GM10248 (cell line): ENCODE data around the gene GP2.

Source experiments
- CTCF ChIA-PET: fragments of 300-600 bp; sonication (Branson Sonifier 250); formaldehyde crosslinking; extraction: SDS; loops from one replicate; lab custom pipeline; 2021; ENCODE audit warnings: antibody characterized with exemption; lab: Yijun Ruan, JAX
- POLR2A ChIA-PET: fragments of 350-650 bp; sonication (Branson Sonifier 250); formaldehyde crosslinking; extraction: SDS; loops from one replicate; lab custom pipeline; 2020; ENCODE audit warnings: antibody characterized with exemption; lab: Yijun Ruan, JAX
- DNase-seq: peaks from one replicate; pipeline ENCODE4 v3.0.0; 2012; ENCODE audit errors: extremely low spot score
- CTCF ChIP-seq: IDR thresholded peaks from 2 replicates; pipeline ENCODE4 v1.5.1; 2012; ENCODE audit warnings: mild to moderate bottlenecking, low read depth; ENCODE audit errors: extremely low read depth, missing control alignments, control extremely low read depth

GP2 gene

GRCh38 chr16:20310421-20311395, 16.6 kb downstream of the GP2 start:
- no peak for TF ChIP-seq CTCF
- ChIA-PET CTCF (interaction anchor here (1.1 to 4.2 kb wide), 2 partner anchors 10 to 411 kb away, joined by 4 to 23 read pairs; no protein-coding TSS in a partner anchor), POLR2A (no interaction called here)
- DNase-seq = no peak

DNA sequence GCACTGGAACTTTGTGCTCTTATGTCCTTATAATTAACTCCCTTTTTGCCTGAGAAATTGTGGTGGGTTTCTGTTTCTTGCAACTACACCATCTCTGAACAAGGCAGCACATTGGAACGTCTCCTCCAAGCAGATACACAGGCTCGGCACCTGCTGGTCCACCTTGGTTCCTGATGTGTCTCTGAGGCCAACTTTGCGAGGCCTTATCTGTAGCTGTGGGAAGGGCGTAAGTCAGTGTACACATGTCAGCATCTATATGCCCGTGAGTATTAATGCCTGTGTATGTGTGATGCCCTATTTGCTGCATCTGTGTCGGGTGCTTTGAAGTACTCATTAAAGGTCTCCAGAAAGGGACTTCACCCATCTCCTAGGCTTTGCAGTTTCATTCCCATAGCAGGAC, 17.5 kb downstream of the GP2 start:
- no peak for TF ChIP-seq CTCF
- ChIA-PET POLR2A (no interaction called here), CTCF (interaction anchor here (0.8 to 4.2 kb wide), 3 partner anchors 9 to 402 kb away, joined by 3 to 23 read pairs (median 9); no protein-coding TSS in a partner anchor)
- no peak for DNase-seq

DNA sequence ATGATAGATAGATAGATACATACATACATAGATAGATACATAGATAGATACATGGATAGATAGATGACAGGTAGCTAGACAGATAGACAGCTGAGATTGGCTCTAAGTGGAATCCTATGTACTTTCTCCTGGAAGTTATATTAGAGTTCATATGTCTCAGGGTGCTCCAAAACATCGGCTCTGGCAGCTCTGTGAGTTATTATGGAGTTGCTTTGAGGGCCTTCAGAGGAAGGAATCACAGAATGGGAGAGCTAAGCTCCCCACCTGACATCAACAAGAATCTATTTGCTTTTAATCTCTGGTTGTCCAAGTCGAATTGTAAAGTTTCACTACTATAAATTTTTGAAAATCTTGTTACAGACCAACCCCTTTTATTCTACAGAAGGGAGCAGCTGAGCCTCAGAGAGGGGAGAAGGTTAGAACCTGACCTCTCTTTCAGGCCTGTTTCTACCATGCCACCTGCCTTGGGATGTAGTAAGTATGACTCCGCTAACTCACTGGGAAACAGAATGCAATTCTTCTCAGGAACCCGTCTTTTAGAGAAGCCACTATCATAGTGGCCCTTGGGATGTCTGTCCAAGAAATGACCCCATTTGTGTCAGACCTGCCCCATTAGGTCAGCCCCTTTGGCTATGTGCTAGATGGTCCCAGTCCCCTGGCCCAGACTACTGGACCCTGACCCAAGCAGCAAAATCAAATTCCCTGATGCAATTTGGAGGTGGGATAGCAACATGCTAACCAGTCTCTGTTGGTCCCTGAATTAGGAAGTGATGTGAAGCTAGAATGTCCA, 18.3 kb downstream of the GP2 start:
- DNase-seq = no peak
- CTCF ChIA-PET = interaction anchor here (0.8 to 4.2 kb wide), 3 partner anchors 8 to 401 kb away, joined by 3 to 23 read pairs (median 9); no protein-coding TSS in a partner anchor
- TF ChIP-seq CTCF = no peak
- POLR2A ChIA-PET = no interaction called here

DNA sequence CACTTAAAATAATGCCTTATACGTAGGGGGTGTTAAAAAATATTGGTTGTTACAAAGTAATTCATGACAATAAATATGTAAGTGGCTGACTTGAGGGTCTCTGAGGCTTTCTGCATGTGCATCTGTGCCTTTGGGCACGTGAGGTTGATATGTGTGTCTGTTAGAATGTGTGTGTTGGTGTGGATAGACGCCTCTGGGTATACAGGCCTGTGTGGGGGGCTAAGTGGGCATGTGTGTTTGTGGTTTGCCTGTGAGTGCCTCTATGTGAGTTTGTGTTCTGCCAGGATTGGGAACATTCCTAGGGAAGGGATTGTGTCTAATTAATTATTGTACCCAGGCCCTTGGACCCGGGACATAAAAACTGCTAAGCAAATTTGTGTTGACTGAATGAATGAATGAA, 19.0 kb downstream of the GP2 start:
- TF ChIP-seq CTCF = no peak
- ChIA-PET CTCF (interaction anchor here (1.7 to 4.2 kb wide), 3 partner anchors 8 to 400 kb away, joined by 6 to 23 read pairs (median 9); no protein-coding TSS in a partner anchor), POLR2A (no interaction called here)
- DNase-seq = no peak

GRCh38 chr16:20307791-20308190, 19.5 kb downstream of the GP2 start:
- no peak for TF ChIP-seq CTCF
- no peak for DNase-seq
- CTCF ChIA-PET = interaction anchor here (2.1 kb wide), 1 partner anchor 77 kb away, joined by 6 read pairs; no protein-coding TSS in a partner anchor
- POLR2A ChIA-PET = no interaction called here

- no peak for DNase-seq
- TF ChIP-seq CTCF = no peak
- ChIA-PET POLR2A (no interaction called here), CTCF (interaction anchor here (1.2 to 2.1 kb wide), 2 partner anchors 78 to 400 kb away, joined by 3 to 6 read pairs; no protein-coding TSS in a partner anchor)
Observed at GRCh38 chr16:20307240-20307671, 20.1 kb downstream of the GP2 start.
